Measurements from ENCODE around the gene TNFRSF8. TPM values are rescaled to one million over a fixed set of nuclear protein-coding genes. Genes with fewer than 3 reads are reported as not detected.

TNFRSF8 gene
- polyA plus RNA-seq, 1 of the 3 experiments (the other 2 are of a cell fraction): 0.07 TPM

- Histone ChIP-seq H3K4me2 (no peak overlapping the region), H3K27ac (ENCODE audit: low read depth in 2 of 2, low read length in 1 of 2) (no peak overlapping the region), H3K79me2 (ENCODE audit: insufficient read depth) (no peaks in the 10 kb centered on the region), H2AFZ (ENCODE audit: low read depth) (no peak overlapping the region), H3K27me3 (ENCODE audit: insufficient read depth) (no peaks in the 10 kb centered on the region), H3F3A (replicated peaks; ENCODE audit: insufficient read depth) (no peaks in the 10 kb centered on the region), H3K9me3 (no peaks in the 10 kb centered on the region), H4K20me1 (ENCODE audit: insufficient read depth) (no peaks in the 10 kb centered on the region), H3K9me2 (no peaks in the 10 kb centered on the region), H3K9ac (no peak overlapping the region), H3K4me1 (ENCODE audit: control insufficient read depth in 1 of 2, insufficient read depth in 2 of 2, low read depth in 1 of 2, low read length in 1 of 2) (peaks cover 6 to 7% of the 10 kb centered on the region in 2 experiments; a peak in 2 of 4 replicates), H3K36me3 (replicated peaks in 1 of 2; ENCODE audit: control insufficient read depth in 1 of 2, insufficient read depth in 2 of 2, low read length in 1 of 2) (no peaks in the 10 kb centered on the region), H3K4me3 (ENCODE audit: low read depth in 2 of 2, low read length in 1 of 2) (no peak overlapping the region)
- no peak for TF ChIP-seq PBX3 (IDR thresholded peaks at IDR 0.05)
- no peak for TF ChIP-seq FOXJ3 (CRISPR knock-in tag; IDR thresholded peaks at IDR 0.05)
- no peak for TF ChIP-seq SMC3 (IDR thresholded peaks at IDR 0.05; ENCODE audit: low read depth, low read length)
- no peak for TF ChIP-seq RAD21 (IDR thresholded peaks at IDR 0.05; ENCODE audit: low read length)
- no peak for TF ChIP-seq SIN3A (IDR thresholded peaks at IDR 0.05; ENCODE audit: borderline replicate concordance, low read depth, low read length)
- no peak for TF ChIP-seq IRF3 (IDR thresholded peaks at IDR 0.05; ENCODE audit: low read depth, low read length)
- TF ChIP-seq REST (IDR thresholded peaks at IDR 0.05; ENCODE audit: low read depth, low read length): no peak
- no peak for TF ChIP-seq POLR2AphosphoS5 (IDR thresholded peaks at IDR 0.05; ENCODE audit: low read depth, low read length)
- TF ChIP-seq TEAD4 (IDR thresholded peaks at IDR 0.05; ENCODE audit: borderline replicate concordance, insufficient read depth): no peak
- TF ChIP-seq CHD2 (IDR thresholded peaks at IDR 0.05; ENCODE audit: low read length, partially characterized antibody): no peak
- TF ChIP-seq NFIC (IDR thresholded peaks at IDR 0.05; ENCODE audit: borderline replicate concordance): no peak
- no peak for TF ChIP-seq CTCF (IDR thresholded peaks at IDR 0.05)
- no peak for TF ChIP-seq USF1 (IDR thresholded peaks at IDR 0.05; ENCODE audit: borderline replicate concordance, low read depth)
- TF ChIP-seq MXI1 (IDR thresholded peaks at IDR 0.05; ENCODE audit: low read depth, low read length): no peak
- TF ChIP-seq RXRA (IDR thresholded peaks at IDR 0.05; ENCODE audit: borderline replicate concordance, low read depth): no peak
- no peak for TF ChIP-seq USF2 (IDR thresholded peaks at IDR 0.05; ENCODE audit: borderline replicate concordance, low read depth, low read length)
- TF ChIP-seq RCOR1 (IDR thresholded peaks at IDR 0.05; ENCODE audit: low read length): no peak
- no peak for TF ChIP-seq EP300 (IDR thresholded peaks at IDR 0.05; ENCODE audit: borderline replicate concordance in 1 of 2, low read depth in 1 of 2, low read length in 1 of 2)
- CTCF ChIA-PET: interaction anchor here (4.4 kb wide), 1 partner anchor 52 kb away, joined by 29 read pairs; no protein-coding TSS in a partner anchor
- WGBS (ENCODE audit: low lambda C conversion rate): 89% methylated on average over 5 of the region's 6 CpGs
- no peak for DNase-seq
- POLR2A ChIA-PET: no interaction called here
Measured at GRCh38 chr1:12176298-12177118, 113.4 kb downstream of the TNFRSF8 start.
